Neural cell (in vitro differentiated cells): ENCODE results near the gene HAO2. TPM values are rescaled to one million over a fixed set of nuclear protein-coding genes. Genes with fewer than 3 reads are reported as not detected.

Experiments used
- H2AFZ ChIP-seq: fragments of 200-600, 300-800 bp; sonication (generic), shearing (Covaris generic); 2 replicates; pipeline ENCODE4 v1.6.0; 2014; ENCODE audit warnings: low read depth, mild to moderate bottlenecking, antibody characterized with exemption, low read length, moderate library complexity
- H3F3A ChIP-seq: fragments of 200-600 bp; shearing (Covaris generic); 2 replicates; pipeline ENCODE4 v1.6.1; 2016; ENCODE audit warnings: mild to moderate bottlenecking, moderate library complexity, mixed read lengths, antibody characterized with exemption, low read length; ENCODE audit not compliant: insufficient read depth, poor library complexity, severe bottlenecking
- H3K27ac ChIP-seq: fragments of 200-600, 300-800 bp; sonication (generic), shearing (Covaris generic); 2 replicates; pipeline ENCODE4 v1.5.1; 2014; ENCODE audit warnings: mild to moderate bottlenecking, low read length, moderate library complexity
- H3K27me3 ChIP-seq: fragments of 300-800, 200-600 bp; sonication (generic), shearing (Covaris generic); 2 replicates; pipeline ENCODE4 v1.6.0; 2014; ENCODE audit warnings: mild to moderate bottlenecking, low read depth, low read length, moderate library complexity; ENCODE audit not compliant: insufficient read depth
- H3K36me3 ChIP-seq: fragments of 300-800, 200-600 bp; sonication (generic), shearing (Covaris generic); 2 replicates; pipeline ENCODE4 v1.5.1; 2014; ENCODE audit warnings: mild to moderate bottlenecking, antibody characterized with exemption, low read length, moderate library complexity; ENCODE audit not compliant: insufficient read depth
- H3K4me2 ChIP-seq: fragments of 300-800, 200-600 bp; sonication (generic), shearing (Covaris generic); 2 replicates; pipeline ENCODE4 v1.6.0; 2014; ENCODE audit warnings: mild to moderate bottlenecking, low read length
- H3K4me3 ChIP-seq: fragments of 300-800, 200-600 bp; sonication (generic), shearing (Covaris generic); 2 replicates; pipeline ENCODE4 v1.5.1; 2014; ENCODE audit warnings: mild to moderate bottlenecking, low read length, moderate library complexity
- H3K79me2 ChIP-seq: fragments of 200-600 bp; shearing (Covaris generic); replicated peaks from 2 replicates; pipeline ENCODE4 v1.6.0; 2014; ENCODE audit warnings: mild to moderate bottlenecking, low read length, moderate library complexity; ENCODE audit not compliant: insufficient read depth
- H3K9ac ChIP-seq: fragments of 300-800, 200-600 bp; sonication (generic), shearing (Covaris generic); 2 replicates; pipeline ENCODE4 v1.6.1; 2016; ENCODE audit warnings: mild to moderate bottlenecking, low read length, mixed read lengths
- H3K9me2 ChIP-seq: fragments of 200-600 bp; shearing (Covaris generic); 2 replicates; pipeline ENCODE4 v1.6.1; 2016; ENCODE audit warnings: mild to moderate bottlenecking, low read length, mixed read lengths; ENCODE audit not compliant: insufficient read depth
- H3K9me3 ChIP-seq: fragments of 200-600, 300-800 bp; sonication (generic), shearing (Covaris generic); 2 replicates; pipeline ENCODE4 v1.6.1; 2016; ENCODE audit warnings: mild to moderate bottlenecking, mixed run types, low read length, moderate library complexity, mixed read lengths
- H4K20me1 ChIP-seq: fragments of 200-600 bp; shearing (Covaris generic); 2 replicates; pipeline ENCODE4 v1.6.1; 2016; ENCODE audit warnings: mild to moderate bottlenecking, mixed run types; ENCODE audit not compliant: insufficient read depth
- EP300 ChIP-seq: fragments of 450-650 bp; conservative IDR thresholded peaks from 2 replicates; pipeline ENCODE4 v1.6.1; 2014; ENCODE audit warnings: antibody characterized with exemption, mild to moderate bottlenecking, moderate library complexity; ENCODE audit not compliant: poor library complexity, severe bottlenecking
- EZH2 ChIP-seq: fragments of 200-600, 300-800 bp; shearing (Covaris generic), sonication (generic); IDR thresholded peaks from 2 replicates; pipeline ENCODE4 v1.6.1; 2014; ENCODE audit warnings: antibody characterized with exemption, low read length, borderline replicate concordance, mild to moderate bottlenecking; ENCODE audit not compliant: insufficient read depth, poor library complexity, severe bottlenecking
- MXI1 ChIP-seq: fragments of 450-650 bp; conservative IDR thresholded peaks from 2 replicates; pipeline ENCODE4 v1.6.1; 2014; ENCODE audit warnings: antibody characterized with exemption, mild to moderate bottlenecking; ENCODE audit not compliant: poor library complexity, severe bottlenecking
- POLR2AphosphoS5 ChIP-seq: IDR thresholded peaks from 2 replicates; pipeline ENCODE4 v1.6.1; 2012
- RAD21 ChIP-seq: fragments of 450-650 bp; conservative IDR thresholded peaks from 2 replicates; pipeline ENCODE4 v1.6.1; 2014; ENCODE audit warnings: antibody characterized with exemption, mild to moderate bottlenecking, moderate library complexity
- SMC3 ChIP-seq: fragments of 450-650 bp; conservative IDR thresholded peaks from 2 replicates; pipeline ENCODE4 v1.6.1; 2014; ENCODE audit warnings: antibody characterized with exemption, mild to moderate bottlenecking, moderate library complexity; ENCODE audit not compliant: poor library complexity
- TAF1 ChIP-seq: IDR thresholded peaks from 2 replicates; pipeline ENCODE4 v1.6.1; 2012; ENCODE audit warnings: low read depth
- polyA plus RNA-seq: library from polyadenylated mRNA; depleted of rRNA; stranded (reverse); fragments of >200 nt; gene quantifications from 2 replicates; pipeline ENCODE4 v1.2.3, GENCODE V29; 2014
- TF ChIP-seq, protein P1 (sequence below): IDR thresholded peaks from 2 replicates; pipeline ENCODE4 v1.6.1; 2012; ENCODE audit warnings: borderline replicate concordance
- TF ChIP-seq, protein P2 (sequence below): fragments of 450-650 bp; IDR thresholded peaks from 2 replicates; pipeline ENCODE4 v1.5.1; 2014; ENCODE audit warnings: antibody characterized with exemption, mild to moderate bottlenecking, moderate library complexity; ENCODE audit not compliant: poor library complexity, severe bottlenecking

The HAO2 gene
- polyA plus RNA-seq, 1 donor from 2014 or later, result not detected

DNA sequence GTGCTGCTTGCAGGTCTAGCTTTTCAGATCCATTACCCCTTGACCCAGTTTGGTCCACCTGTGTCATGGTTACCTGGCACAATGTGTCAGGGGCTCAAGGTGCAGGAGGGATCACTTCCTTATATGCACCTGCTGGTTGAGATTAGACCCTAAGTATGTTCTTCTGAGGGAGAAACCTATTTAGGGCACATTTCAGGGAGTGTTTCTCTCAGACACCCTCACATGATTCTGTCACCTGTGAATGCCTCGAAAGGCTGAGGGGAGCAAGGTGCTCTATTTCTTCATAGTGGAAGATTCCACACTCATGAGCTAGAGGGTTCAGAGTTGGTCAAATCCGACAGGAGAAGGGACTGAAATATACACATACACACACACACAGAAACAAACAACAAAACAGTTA, 61.9 kb downstream of the HAO2 start:
- Histone ChIP-seq H3K27me3 (no peaks in the 10 kb centered on the region), H3K27ac (no peak overlapping the region), H2AFZ (no peak overlapping the region), H3K79me2 (no peaks in the 10 kb centered on the region), H3K9me3 (no peaks in the 10 kb centered on the region), H3K9ac (no peak overlapping the region), H3F3A (no peaks in the 10 kb centered on the region), H3K4me3 (no peak overlapping the region), H4K20me1 (no peaks in the 10 kb centered on the region), H3K9me2 (no peaks in the 10 kb centered on the region), H3K36me3 (no peaks in the 10 kb centered on the region), H3K4me2 (no peak overlapping the region)
- TF ChIP-seq EZH2, result no peak
- no peak for TF ChIP-seq RAD21
- TF ChIP-seq, protein P1, sequence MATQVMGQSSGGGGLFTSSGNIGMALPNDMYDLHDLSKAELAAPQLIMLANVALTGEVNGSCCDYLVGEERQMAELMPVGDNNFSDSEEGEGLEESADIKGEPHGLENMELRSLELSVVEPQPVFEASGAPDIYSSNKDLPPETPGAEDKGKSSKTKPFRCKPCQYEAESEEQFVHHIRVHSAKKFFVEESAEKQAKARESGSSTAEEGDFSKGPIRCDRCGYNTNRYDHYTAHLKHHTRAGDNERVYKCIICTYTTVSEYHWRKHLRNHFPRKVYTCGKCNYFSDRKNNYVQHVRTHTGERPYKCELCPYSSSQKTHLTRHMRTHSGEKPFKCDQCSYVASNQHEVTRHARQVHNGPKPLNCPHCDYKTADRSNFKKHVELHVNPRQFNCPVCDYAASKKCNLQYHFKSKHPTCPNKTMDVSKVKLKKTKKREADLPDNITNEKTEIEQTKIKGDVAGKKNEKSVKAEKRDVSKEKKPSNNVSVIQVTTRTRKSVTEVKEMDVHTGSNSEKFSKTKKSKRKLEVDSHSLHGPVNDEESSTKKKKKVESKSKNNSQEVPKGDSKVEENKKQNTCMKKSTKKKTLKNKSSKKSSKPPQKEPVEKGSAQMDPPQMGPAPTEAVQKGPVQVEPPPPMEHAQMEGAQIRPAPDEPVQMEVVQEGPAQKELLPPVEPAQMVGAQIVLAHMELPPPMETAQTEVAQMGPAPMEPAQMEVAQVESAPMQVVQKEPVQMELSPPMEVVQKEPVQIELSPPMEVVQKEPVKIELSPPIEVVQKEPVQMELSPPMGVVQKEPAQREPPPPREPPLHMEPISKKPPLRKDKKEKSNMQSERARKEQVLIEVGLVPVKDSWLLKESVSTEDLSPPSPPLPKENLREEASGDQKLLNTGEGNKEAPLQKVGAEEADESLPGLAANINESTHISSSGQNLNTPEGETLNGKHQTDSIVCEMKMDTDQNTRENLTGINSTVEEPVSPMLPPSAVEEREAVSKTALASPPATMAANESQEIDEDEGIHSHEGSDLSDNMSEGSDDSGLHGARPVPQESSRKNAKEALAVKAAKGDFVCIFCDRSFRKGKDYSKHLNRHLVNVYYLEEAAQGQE, result no peak
- TF ChIP-seq, protein P2, sequence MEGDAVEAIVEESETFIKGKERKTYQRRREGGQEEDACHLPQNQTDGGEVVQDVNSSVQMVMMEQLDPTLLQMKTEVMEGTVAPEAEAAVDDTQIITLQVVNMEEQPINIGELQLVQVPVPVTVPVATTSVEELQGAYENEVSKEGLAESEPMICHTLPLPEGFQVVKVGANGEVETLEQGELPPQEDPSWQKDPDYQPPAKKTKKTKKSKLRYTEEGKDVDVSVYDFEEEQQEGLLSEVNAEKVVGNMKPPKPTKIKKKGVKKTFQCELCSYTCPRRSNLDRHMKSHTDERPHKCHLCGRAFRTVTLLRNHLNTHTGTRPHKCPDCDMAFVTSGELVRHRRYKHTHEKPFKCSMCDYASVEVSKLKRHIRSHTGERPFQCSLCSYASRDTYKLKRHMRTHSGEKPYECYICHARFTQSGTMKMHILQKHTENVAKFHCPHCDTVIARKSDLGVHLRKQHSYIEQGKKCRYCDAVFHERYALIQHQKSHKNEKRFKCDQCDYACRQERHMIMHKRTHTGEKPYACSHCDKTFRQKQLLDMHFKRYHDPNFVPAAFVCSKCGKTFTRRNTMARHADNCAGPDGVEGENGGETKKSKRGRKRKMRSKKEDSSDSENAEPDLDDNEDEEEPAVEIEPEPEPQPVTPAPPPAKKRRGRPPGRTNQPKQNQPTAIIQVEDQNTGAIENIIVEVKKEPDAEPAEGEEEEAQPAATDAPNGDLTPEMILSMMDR, result no peak
- TF ChIP-seq TAF1, result no peak
- TF ChIP-seq SMC3, result no peak
- no peak for TF ChIP-seq EP300
- no peak for TF ChIP-seq MXI1
- no peak for TF ChIP-seq POLR2AphosphoS5

DNA sequence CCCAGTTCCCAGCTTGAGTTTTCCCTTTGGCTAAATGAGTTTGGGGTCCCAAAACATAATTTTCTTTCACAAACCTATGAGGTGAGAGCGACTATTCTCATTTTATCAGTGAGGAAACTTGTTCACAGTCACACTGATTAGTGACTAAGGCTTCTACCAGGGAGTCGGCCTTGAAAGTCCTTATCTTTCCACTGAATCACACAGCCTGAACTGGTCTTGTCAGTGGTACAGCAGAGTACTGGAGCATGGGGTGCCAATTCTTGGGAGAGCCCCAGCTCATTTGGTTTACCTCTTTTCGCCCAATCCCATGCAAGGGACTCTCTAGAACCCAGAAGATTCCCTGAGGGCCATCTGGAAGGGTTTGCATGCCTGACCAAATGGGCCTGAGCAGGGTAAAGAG, 63.3 kb downstream of the HAO2 start:
- no peak overlapping the region for H3K4me2 ChIP-seq
- H3K79me2 ChIP-seq, result no peaks in the 10 kb centered on the region
- H3K9me2 ChIP-seq, result no peaks in the 10 kb centered on the region
- H3K27me3 ChIP-seq, result no peaks in the 10 kb centered on the region
- H3K4me3 ChIP-seq, result no peak overlapping the region
- TF ChIP-seq TAF1 (no peak), RAD21 (no peak), MXI1 (no peak), EP300 (no peak), SMC3 (no peak), POLR2AphosphoS5 (no peak), EZH2 (no peak)
- TF ChIP-seq, protein P1, result no peak
- H3K36me3 ChIP-seq, result no peaks in the 10 kb centered on the region
- H2AFZ ChIP-seq, result no peak overlapping the region
- no peaks in the 10 kb centered on the region for H3K9me3 ChIP-seq
- no peaks in the 10 kb centered on the region for H4K20me1 ChIP-seq
- no peak overlapping the region for H3K9ac ChIP-seq
- H3F3A ChIP-seq, result no peaks in the 10 kb centered on the region
- H3K27ac ChIP-seq, result no peak overlapping the region
